Loucy (cell line): ENCODE data around the gene TTC7B.

Experiments used
- CTCF ChIP-seq: fragments of 200-600 bp; sonication (generic); conservative IDR thresholded peaks from 2 replicates; pipeline ENCODE4 v1.5.1; 2014; ENCODE audit warnings: mild to moderate bottlenecking, antibody characterized with exemption, low read length
- EZH2phosphoT487 ChIP-seq: fragments of 200-600 bp; IDR thresholded peaks from 2 replicates; pipeline ENCODE4 v1.6.1; 2018; ENCODE audit warnings: antibody characterized with exemption, mild to moderate bottlenecking, moderate library complexity, borderline replicate concordance

GRCh38 chr14:90579816-90580215, 236.4 kb downstream of the TTC7B start:
- no peak for TF ChIP-seq CTCF
- TF ChIP-seq EZH2phosphoT487 = no peak
